GM13977 (cell line): ENCODE results near the gene TRIM60.

ENCODE experiments used
- DNase-seq: peaks from one replicate; pipeline ENCODE4 v3.0.0; 2012; ENCODE audit warnings: low spot score
- CTCF ChIP-seq: IDR thresholded peaks from 2 replicates; pipeline ENCODE4 v1.5.1; 2012; ENCODE audit warnings: mild to moderate bottlenecking, control low read depth; ENCODE audit not compliant: insufficient read depth; ENCODE audit errors: extremely low read depth, missing control alignments
- in situ Hi-C: fragments of 300-500 bp; cut with MboI; formaldehyde crosslinking; loops from one replicate; pipeline ENCODE4 v1.12.0; 2022; ENCODE audit warnings: low sequenced_read_pairs, low pct_unique_long_range_greater_than_20kb, mixed read lengths, inconsistent platforms; ENCODE audit not compliant: unreplicated experiment

The TRIM60 gene

GRCh38 chr4:165005352-165005925 lies 26.4 kb upstream of the TRIM60 start:
- DNase-seq, result no peak
- in situ Hi-C loops, result no loop called here
- TF ChIP-seq CTCF, result no peak

- no peak for DNase-seq
- in situ Hi-C loops, result no loop called here
- no peak for TF ChIP-seq CTCF
Measured at GRCh38 chr4:165006456-165006855, 25.3 kb upstream of the TRIM60 start.

DNA sequence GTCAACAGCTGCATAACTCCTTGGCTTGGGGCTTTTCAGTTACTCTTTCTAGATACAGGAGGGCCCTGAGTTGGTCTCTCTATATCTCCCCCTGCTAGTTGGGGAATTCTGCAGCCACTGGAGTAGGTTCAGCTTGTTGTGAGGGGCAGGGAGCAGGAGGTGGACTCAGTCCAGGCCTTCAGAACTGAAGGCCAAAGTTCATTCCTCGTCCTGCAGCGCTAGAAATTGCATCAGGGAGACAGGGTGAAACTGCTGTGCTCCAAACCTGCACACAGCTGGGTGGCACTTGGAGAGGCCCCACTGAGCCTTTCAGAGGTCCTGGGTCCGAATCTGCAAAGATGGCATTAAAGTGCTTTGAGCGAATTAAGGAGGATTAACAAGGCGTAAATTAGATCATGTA lies 24.9 kb upstream of the TRIM60 start:
- in situ Hi-C loops, result no loop called here
- no peak for DNase-seq
- TF ChIP-seq CTCF, result no peak

DNA sequence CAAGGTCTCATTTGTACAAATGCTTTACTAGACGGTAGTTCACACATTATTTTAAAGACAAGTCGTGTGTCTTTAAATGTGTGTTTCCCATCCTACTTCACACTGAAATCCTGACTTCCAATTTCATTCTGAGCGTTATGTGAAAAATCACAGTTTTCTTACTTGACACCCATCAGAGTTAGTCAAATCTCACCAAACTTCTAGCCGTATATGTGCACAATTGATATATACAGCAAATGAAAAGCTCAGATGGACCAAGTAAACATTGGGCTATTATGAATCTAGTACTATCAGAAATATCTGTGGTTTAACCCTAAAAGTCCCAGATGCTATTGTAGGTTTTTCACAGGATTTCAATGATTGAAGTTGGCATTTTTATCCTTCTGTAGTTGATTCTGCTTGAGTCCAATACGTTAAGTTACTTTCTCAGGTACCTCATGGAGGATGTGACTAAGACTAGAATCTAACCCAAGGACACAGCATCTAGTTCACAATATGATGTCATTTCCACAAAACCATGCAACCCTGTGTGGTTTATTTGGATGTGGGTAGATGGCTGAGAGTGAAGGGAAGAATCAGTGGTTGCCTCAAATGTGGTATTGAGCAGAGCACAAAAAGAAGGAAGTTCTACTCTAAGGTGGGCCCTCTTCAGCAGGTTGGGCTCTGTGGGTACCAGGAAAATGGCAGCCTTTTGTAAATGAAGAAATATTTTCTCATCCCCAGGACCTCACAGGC lies 22.1 kb upstream of the TRIM60 start:
- TF ChIP-seq CTCF, result no peak
- in situ Hi-C loops, result no loop called here
- DNase-seq, result peak; percentile 42

DNA sequence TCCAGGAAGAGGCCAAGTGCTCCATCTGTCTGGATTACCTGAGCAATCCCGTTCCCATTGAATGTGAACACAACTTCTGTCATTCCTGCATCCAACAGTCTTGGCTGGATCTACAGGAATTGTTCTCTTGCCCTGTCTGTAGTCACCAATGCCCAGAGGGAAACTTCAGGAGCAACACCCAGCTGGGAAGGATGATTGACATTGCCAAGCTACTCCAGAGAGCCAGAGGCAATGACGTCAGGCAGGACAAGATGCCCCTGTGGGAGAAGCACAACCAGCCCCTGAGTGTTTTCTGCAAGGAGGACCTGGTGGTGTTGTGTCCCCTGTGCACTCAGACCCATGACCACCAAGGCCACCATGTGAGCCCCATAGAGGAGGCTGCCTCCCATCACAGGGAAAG lies 21.3 kb upstream of the TRIM60 start:
- in situ Hi-C loops, result no loop called here
- TF ChIP-seq CTCF, result no peak
- no peak for DNase-seq

DNA sequence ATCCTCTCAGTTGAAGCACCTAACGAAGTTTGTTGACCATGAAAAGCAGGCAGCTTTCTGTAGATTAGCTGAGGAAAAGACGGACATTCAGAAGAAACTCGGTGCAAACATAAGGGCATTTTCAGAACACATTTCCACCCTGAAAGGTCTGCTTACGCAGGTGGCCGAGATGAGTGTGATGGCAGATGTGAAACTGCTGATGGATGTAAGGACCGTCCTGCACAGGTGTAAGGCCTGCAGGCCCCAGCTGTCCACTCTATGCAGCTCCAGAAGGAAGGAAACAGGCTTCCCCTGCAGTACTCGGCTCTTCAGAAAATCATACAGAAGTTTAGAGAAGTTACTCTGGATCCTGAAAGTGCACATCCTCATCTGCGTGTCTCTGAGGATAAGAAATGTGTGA lies 20.8 kb upstream of the TRIM60 start:
- no peak for TF ChIP-seq CTCF
- in situ Hi-C loops, result no loop called here
- DNase-seq, result no peak
